Endothelial cell of umbilical vein (primary cell): Measurements from ENCODE around the gene SEMA4C. TPM values are rescaled to one million over a fixed set of nuclear protein-coding genes. Genes with fewer than 3 reads are reported as not detected.

ENCODE experiments used
- BruUV-seq: library from RNA; stranded (reverse); fragments of 400-500 nt; replicated peaks from 2 replicates; lab custom pipeline; 2021; lab: Mats Ljungman, UMichigan
- CTCF ChIA-PET: fragments of 300-600, 350-600 bp; sonication (Branson Sonifier 250); formaldehyde crosslinking; loops from one replicate; lab custom pipeline; 2021; ENCODE audit warnings: antibody characterized with exemption, inconsistent platforms; lab: Charles Lee
- POLR2A ChIA-PET: fragments of 300-600, 350-600 bp; sonication (Branson Sonifier 250); formaldehyde crosslinking; loops from one replicate; lab custom pipeline; 2021; ENCODE audit warnings: antibody characterized with exemption, inconsistent platforms; lab: Charles Lee
- DNase-seq: peaks from one replicate; pipeline ENCODE4 v3.0.0-alpha.2; 2011; ENCODE audit warnings: low read depth, low spot score
- FAIRE-seq: peaks from 2 replicates; lab custom pipeline; 2011; peaks lifted over from hg19 to GRCh38; lab: Jason Lieb, UNC
- H2AFZ ChIP-seq: 2 replicates; pipeline ENCODE4 v1.6.0; 2012; ENCODE audit warnings: low read depth, low read length, control low read depth, inconsistent platforms
- H3K27ac ChIP-seq: 2 replicates; pipeline ENCODE4 v1.5.1; 2011; ENCODE audit warnings: low read depth, mild to moderate bottlenecking, control low read depth, low read length, moderate library complexity; ENCODE audit not compliant: insufficient read depth
- H3K27me3 ChIP-seq, 2 experiments: 2 replicates each; pipeline versions ENCODE4 v1.6.0 to v1.6.1; 2011; ENCODE audit warnings: low read length in 2 of 2, mixed read lengths in 1 of 2; ENCODE audit not compliant: control insufficient read depth in 2 of 2, insufficient read depth in 2 of 2
- H3K36me3 ChIP-seq, 2 experiments: 2 replicates in 1 of 2; 3 replicates in 1 of 2; pipeline ENCODE4 v1.5.1; 2011; ENCODE audit warnings: low read length in 2 of 2, mild to moderate bottlenecking in 1 of 2, moderate library complexity in 1 of 2; ENCODE audit not compliant: control insufficient read depth in 2 of 2, insufficient read depth in 2 of 2; ENCODE audit errors: extremely low read depth in 1 of 2
- H3K4me1 ChIP-seq: 3 replicates; pipeline ENCODE4 v1.5.1; 2011; ENCODE audit warnings: mild to moderate bottlenecking, low read length; ENCODE audit not compliant: control insufficient read depth, insufficient read depth; ENCODE audit errors: extremely low read depth
- H3K4me2 ChIP-seq: 2 replicates; pipeline ENCODE4 v1.6.1; 2011; ENCODE audit warnings: low read length, control low read depth, mixed read lengths; ENCODE audit not compliant: insufficient read depth
- H3K4me3 ChIP-seq, 3 experiments: fragments of 200-600 bp in 1 of 3; sonication (generic), shearing (Covaris generic) in 1 of 3; replicated peaks in 1 of 3; 2 replicates each; pipeline ENCODE4 v1.5.1; 2011 to 2016; ENCODE audit warnings: control low read depth in 3 of 3, low read length in 3 of 3, mild to moderate bottlenecking in 2 of 3, inconsistent platforms in 1 of 3, low read depth in 1 of 3, moderate library complexity in 1 of 3; ENCODE audit not compliant: insufficient read depth in 1 of 3
- H3K79me2 ChIP-seq: 2 replicates; pipeline ENCODE4 v1.6.0; 2012; ENCODE audit warnings: low read length, inconsistent platforms; ENCODE audit not compliant: control insufficient read depth, insufficient read depth
- H3K9ac ChIP-seq: replicated peaks from 2 replicates; pipeline ENCODE3; 2011; ENCODE audit warnings: low read length, control low read depth; ENCODE audit not compliant: insufficient read depth; ENCODE audit errors: extremely low read depth
- H3K9me1 ChIP-seq: replicated peaks from 3 replicates; pipeline ENCODE4 v1.6.0; 2011; ENCODE audit warnings: mild to moderate bottlenecking, low read length; ENCODE audit not compliant: control insufficient read depth, insufficient read depth; ENCODE audit errors: extremely low read depth
- H3K9me3 ChIP-seq: replicated peaks from 2 replicates; pipeline ENCODE4 v1.5.1; 2012; ENCODE audit warnings: low read length, inconsistent platforms; ENCODE audit not compliant: control insufficient read depth, insufficient read depth
- H4K20me1 ChIP-seq: replicated peaks from 2 replicates; pipeline ENCODE3; 2011; ENCODE audit warnings: mild to moderate bottlenecking, low read length; ENCODE audit not compliant: control insufficient read depth, insufficient read depth; ENCODE audit errors: extremely low read depth
- EZH2 ChIP-seq: IDR thresholded peaks from 2 replicates; pipeline ENCODE4 v1.6.1; 2012; ENCODE audit warnings: borderline replicate concordance, low read depth, mild to moderate bottlenecking, moderate library complexity, low read length, inconsistent platforms; ENCODE audit not compliant: severe bottlenecking
- FOS ChIP-seq: IDR thresholded peaks from 2 replicates; pipeline ENCODE4 v1.6.1; 2011; ENCODE audit warnings: mild to moderate bottlenecking, low read length, moderate library complexity, borderline replicate concordance; ENCODE audit not compliant: insufficient read depth
- GATA2 ChIP-seq: IDR thresholded peaks from 2 replicates; pipeline ENCODE4 v1.7.0; 2011; ENCODE audit warnings: low read depth, mild to moderate bottlenecking, moderate library complexity, mixed read lengths, low read length; ENCODE audit not compliant: insufficient read length, insufficient read depth
- JUN ChIP-seq: IDR thresholded peaks from 2 replicates; pipeline ENCODE4 v1.6.1; 2011; ENCODE audit warnings: borderline replicate concordance, low read depth; ENCODE audit not compliant: insufficient read length, insufficient read depth
- MAX ChIP-seq: IDR thresholded peaks from 2 replicates; pipeline ENCODE4 v1.6.1; 2011; ENCODE audit not compliant: insufficient read depth, insufficient read length
- MYC ChIP-seq: IDR thresholded peaks from one replicate; pipeline ENCODE4 v1.6.1; 2011; ENCODE audit warnings: mild to moderate bottlenecking, low read depth, low read length
- POLR2A ChIP-seq: IDR thresholded peaks from 2 replicates; pipeline ENCODE4 v1.6.1; 2012; ENCODE audit warnings: low read depth, mild to moderate bottlenecking, control low read depth, low read length
- POLR2AphosphoS5 ChIP-seq: IDR thresholded peaks from 2 replicates; pipeline ENCODE4 v1.6.1; 2012; ENCODE audit warnings: low read depth, mild to moderate bottlenecking, control low read depth, low read length, moderate library complexity; ENCODE audit not compliant: insufficient read depth
- dilution Hi-C: fragments of 300-500 bp; cut with MboI; formaldehyde crosslinking; loops from one replicate; pipeline ENCODE4 v1.15.0; 2019; ENCODE audit warnings: low sequenced_read_pairs; ENCODE audit not compliant: extremely low pct_ligation_motif_present
- intact Hi-C: fragments of 100-400 bp; cut with micrococcal nuclease; formaldehyde crosslinking; loops from one replicate; pipeline ENCODE4 v1.10.0; 2022
- polyA plus RNA-seq, 4 experiments: library from polyadenylated mRNA; depleted of rRNA in 3 of 4; stranded (reverse) in 3 of 4; unstranded in 1 of 4; fragments of >200 nt; gene quantifications; 2 replicates each; pipeline versions ENCODE4 v1.2.1 to v1.2.3, GENCODE V29; 2011 to 2012; ENCODE audit warnings: missing spikeins in 1 of 4
- total RNA-seq: library from RNA; stranded (reverse); gene quantifications from 2 replicates; pipeline ENCODE4 v1.2.3, GENCODE V29; 2021
- TF ChIP-seq, protein P1 (sequence below), 2 donors: IDR thresholded peaks; 1 replicate in 1 of 2; 2 replicates in 1 of 2; pipeline ENCODE4 v1.5.1; 2011; ENCODE audit warnings: low read length in 2 of 2, mild to moderate bottlenecking in 2 of 2, moderate library complexity in 2 of 2, control low read depth in 1 of 2, inconsistent platforms in 1 of 2, low read depth in 1 of 2; ENCODE audit not compliant: insufficient read depth in 1 of 2; ENCODE audit errors: extremely low read depth in 1 of 2

The SEMA4C gene
- total and polyA plus RNA-seq, 2 donors (not counting 3 experiments of a cell fraction or from before 2014, with no cell fraction given) = 16.4 to 17.3 TPM

GRCh38 chr2:96909611-96910021, 39.7 kb upstream of the SEMA4C start:
- Histone ChIP-seq H2AFZ (no peak overlapping the region), H3K4me3 (no peak overlapping the region), H3K9me3 (no peaks in the 10 kb centered on the region), H3K4me1 (no peaks in the 10 kb centered on the region), H3K27ac (no peak overlapping the region), H3K36me3 (no peaks in the 10 kb centered on the region), H3K9me1 (no peaks in the 10 kb centered on the region), H3K79me2 (no peaks in the 10 kb centered on the region), H4K20me1 (no peaks in the 10 kb centered on the region), H3K27me3 (peaks cover 2 to 8% of the 10 kb centered on the region in 2 experiments), H3K4me2 (no peak overlapping the region), H3K9ac (no peak overlapping the region)
- FAIRE-seq (no peak), DNase-seq (no peak)
- CTCF ChIA-PET = no interaction called here
- POLR2A ChIA-PET = no interaction called here
- no TSS peak for BruUV-seq
- dilution Hi-C loops = no loop called here
- TF ChIP-seq, protein P1, sequence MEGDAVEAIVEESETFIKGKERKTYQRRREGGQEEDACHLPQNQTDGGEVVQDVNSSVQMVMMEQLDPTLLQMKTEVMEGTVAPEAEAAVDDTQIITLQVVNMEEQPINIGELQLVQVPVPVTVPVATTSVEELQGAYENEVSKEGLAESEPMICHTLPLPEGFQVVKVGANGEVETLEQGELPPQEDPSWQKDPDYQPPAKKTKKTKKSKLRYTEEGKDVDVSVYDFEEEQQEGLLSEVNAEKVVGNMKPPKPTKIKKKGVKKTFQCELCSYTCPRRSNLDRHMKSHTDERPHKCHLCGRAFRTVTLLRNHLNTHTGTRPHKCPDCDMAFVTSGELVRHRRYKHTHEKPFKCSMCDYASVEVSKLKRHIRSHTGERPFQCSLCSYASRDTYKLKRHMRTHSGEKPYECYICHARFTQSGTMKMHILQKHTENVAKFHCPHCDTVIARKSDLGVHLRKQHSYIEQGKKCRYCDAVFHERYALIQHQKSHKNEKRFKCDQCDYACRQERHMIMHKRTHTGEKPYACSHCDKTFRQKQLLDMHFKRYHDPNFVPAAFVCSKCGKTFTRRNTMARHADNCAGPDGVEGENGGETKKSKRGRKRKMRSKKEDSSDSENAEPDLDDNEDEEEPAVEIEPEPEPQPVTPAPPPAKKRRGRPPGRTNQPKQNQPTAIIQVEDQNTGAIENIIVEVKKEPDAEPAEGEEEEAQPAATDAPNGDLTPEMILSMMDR (IDR thresholded peaks at IDR 0.05; ENCODE audit: extremely low read depth in 1 of 2, insufficient read depth in 1 of 2, low read depth in 1 of 2, low read length in 2 of 2) = no peak
- TF ChIP-seq MYC (no peak), GATA2 (no peak)
- intact Hi-C loops = no loop called here

DNA sequence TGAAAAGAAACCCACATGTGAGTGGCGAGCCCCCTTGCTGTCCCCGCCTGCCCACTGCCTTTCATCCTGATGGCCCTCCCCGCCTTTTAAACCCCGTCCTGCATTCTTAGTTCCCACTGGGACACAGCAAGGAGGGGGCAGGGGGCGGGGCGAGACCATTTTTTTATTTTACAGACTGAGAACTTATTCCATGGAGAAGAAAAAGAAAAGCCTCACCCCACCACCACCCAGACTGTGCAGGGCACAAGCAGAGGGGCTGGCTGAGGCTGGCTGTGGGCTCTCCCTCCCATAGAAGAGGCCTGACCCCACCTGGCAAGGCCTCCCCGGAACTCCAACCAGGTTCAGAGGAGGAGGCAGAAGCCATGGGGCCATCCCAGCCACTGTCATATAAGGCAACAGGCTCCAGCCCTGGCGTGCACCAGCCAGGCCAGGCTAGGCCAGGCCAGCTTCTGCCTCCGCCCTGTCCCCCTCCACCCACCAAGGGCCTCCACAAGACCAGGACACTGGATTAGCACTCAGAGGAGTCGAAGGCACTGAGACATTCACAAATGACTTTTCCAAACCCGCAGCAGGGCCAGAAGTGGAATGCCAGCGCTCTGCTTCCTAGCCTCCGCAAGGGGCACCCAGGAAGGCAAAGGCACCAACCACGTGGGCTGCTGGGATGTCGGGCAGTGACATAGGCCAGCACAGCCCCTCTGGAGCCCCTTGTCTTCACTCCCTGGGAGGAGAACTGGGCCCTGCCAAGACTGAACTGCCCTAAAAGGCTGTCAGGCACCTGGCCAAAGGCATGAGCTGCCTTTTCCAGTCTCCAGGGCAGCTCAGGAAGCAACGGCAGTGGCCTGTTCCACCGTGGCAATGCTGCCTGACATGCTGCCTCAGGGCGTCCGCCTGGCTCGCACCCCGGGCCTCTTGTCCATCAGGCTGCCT, 37.5 kb upstream of the SEMA4C start:
- POLR2A ChIA-PET = no interaction called here
- BruUV-seq = no TSS peak
- Histone ChIP-seq H3K9me3 (no peaks in the 10 kb centered on the region), H3K4me3 (no peak overlapping the region), H4K20me1 (no peaks in the 10 kb centered on the region), H3K9me1 (no peaks in the 10 kb centered on the region), H3K4me1 (no peaks in the 10 kb centered on the region), H3K9ac (no peak overlapping the region), H3K27ac (no peak overlapping the region), H3K79me2 (no peaks in the 10 kb centered on the region), H3K27me3 (peaks cover 2 to 4% of the 10 kb centered on the region in 2 experiments), H3K36me3 (no peaks in the 10 kb centered on the region), H2AFZ (no peak overlapping the region), H3K4me2 (no peak overlapping the region)
- dilution Hi-C loops = no loop called here
- DNase-seq = peak; percentile 45
- FAIRE-seq = no peak
- TF ChIP-seq MYC (no peak), EZH2 (no peak), JUN (no peak), MAX (no peak), GATA2 (no peak), POLR2AphosphoS5 (no peak), FOS (no peak), POLR2A (no peak)
- TF ChIP-seq, protein P1 (IDR thresholded peaks at IDR 0.05; ENCODE audit: extremely low read depth in 1 of 2, insufficient read depth in 1 of 2, low read depth in 1 of 2, low read length in 2 of 2) = no peak
- CTCF ChIA-PET = interaction anchor here (1.4 kb wide), 1 partner anchor 39 kb away, joined by 3 read pairs; no protein-coding TSS in a partner anchor
- intact Hi-C loops = no loop called here
